Measurements from ENCODE around the gene GDF2.

- TF ChIP-seq EP300 (IDR thresholded peaks at IDR 0.05) (no peak), POLR2A (IDR thresholded peaks at IDR 0.05) (no peak)
Measured at GRCh38 chr10:47337310-47337709, 15.1 kb downstream of the GDF2 start.

All from tibial nerve (tissue), 3 donors.